GM19395 (cell line): ENCODE results near the gene RIMBP2.
A peak's percentile ranks its signal among the peaks of the same experiment; 100 is the strongest.
"Not testable (repeated sequence)": the region's sequence is repeated elsewhere in the genome, so short reads cannot be mapped to it uniquely, and the experiment has no call there.

Experiments
- ATAC-seq: cut with Tn5 transposase; IDR thresholded peaks from one replicate; pipeline ENCODE4 v1.9.1; 2021; ENCODE audit warnings: mild to moderate bottlenecking, moderate library complexity; ENCODE audit not compliant: unreplicated experiment

The RIMBP2 gene, protein sequence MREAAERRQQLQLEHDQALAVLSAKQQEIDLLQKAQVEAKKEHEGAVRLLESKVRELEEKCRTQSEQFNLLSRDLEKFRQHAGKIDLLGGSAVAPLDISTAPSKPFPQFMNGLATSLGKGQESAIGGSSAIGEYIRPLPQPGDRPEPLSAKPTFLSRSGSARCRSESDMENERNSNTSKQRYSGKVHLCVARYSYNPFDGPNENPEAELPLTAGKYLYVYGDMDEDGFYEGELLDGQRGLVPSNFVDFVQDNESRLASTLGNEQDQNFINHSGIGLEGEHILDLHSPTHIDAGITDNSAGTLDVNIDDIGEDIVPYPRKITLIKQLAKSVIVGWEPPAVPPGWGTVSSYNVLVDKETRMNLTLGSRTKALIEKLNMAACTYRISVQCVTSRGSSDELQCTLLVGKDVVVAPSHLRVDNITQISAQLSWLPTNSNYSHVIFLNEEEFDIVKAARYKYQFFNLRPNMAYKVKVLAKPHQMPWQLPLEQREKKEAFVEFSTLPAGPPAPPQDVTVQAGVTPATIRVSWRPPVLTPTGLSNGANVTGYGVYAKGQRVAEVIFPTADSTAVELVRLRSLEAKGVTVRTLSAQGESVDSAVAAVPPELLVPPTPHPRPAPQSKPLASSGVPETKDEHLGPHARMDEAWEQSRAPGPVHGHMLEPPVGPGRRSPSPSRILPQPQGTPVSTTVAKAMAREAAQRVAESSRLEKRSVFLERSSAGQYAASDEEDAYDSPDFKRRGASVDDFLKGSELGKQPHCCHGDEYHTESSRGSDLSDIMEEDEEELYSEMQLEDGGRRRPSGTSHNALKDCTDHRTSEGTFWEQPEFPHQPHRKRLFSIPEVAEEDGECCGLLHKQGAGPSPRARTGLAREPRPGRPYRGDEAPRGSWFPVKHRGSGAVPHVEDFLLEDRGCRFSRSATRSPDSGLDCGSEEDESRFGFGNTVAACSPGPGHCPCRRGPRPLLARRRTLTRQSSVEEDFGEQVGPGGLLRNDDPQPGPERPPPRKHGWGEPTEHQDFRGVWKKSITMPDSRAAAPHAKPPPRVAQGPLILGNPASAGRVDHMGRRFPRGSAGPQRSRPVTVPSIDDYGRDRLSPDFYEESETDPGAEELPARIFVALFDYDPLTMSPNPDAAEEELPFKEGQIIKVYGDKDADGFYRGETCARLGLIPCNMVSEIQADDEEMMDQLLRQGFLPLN (N-terminal part only)

DNA sequence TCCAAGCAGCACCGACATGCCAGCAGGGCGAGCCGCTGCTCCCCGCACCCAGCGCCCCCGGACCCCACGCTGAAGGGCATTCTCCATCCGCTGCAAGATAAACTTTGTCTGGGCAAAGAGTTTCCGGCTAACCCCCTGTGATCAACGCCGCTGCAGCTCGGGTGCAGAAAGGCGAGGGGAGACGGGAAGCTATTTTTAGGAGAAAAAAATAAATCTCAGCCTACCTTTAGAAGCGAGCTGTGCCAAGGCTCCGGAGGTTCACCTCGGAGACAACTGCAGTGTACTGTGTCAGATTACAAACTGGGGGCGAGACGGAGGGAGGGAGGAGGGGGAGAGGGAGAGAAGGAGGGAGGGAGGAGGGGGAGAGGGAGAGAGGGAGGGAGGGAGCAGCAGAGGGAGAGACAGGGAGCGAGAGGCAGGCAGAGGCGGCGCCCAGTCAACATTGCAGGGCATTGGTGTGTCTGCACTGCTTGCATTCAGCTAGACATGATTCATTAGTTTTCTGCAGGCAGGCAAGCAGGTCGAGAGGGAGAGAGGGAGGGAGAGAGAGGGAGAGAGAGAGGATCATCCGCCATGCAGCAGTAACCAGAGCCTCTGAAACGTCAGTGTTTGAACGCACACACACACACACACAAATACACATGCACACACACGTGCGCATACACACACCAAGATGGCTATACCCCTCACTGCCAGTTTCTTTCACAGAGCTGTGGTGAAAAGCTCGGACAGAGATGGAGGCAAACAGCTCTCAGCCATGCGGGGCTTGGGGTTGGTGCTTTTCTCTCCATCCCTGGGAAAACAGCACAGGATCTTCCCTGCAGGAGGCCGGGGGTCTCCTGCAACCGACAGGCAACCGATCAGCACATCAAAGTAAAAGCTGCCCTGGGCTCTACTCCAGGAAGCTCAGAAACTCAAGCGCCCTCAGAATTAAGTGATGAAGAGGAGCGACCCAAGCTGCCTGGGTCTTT is at the start of gene RIMBP2:
Gene RIMBP2, minus strand, starts transcription at position 302 of the 971 bp plus-strand sequence. CDS start 237,286 bp downstream, outside the sequence.
- ATAC-seq: no peak

DNA sequence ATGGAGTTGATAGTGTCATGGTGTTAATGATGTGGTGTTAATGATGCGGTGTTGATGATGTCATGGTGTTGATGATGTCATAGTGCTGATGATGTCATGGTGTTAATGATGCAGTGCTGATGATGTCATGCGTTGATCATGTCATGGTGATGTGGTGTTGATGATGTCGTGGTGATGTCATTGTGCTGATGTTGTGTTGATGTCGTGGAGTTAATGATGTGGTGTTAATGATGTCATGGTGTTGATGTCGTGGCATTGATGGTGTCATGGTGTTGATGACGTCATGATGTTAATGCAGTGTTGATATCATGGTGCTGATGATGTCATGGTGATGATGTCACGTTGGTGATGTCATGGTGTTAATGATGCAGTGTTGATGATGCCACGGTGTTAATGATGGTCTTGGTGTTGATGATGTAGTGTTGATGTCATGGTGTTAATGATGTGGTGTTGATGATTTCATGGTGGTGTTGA is 49.1 kb upstream of the RIMBP2 start:
- ATAC-seq: no peak

DNA sequence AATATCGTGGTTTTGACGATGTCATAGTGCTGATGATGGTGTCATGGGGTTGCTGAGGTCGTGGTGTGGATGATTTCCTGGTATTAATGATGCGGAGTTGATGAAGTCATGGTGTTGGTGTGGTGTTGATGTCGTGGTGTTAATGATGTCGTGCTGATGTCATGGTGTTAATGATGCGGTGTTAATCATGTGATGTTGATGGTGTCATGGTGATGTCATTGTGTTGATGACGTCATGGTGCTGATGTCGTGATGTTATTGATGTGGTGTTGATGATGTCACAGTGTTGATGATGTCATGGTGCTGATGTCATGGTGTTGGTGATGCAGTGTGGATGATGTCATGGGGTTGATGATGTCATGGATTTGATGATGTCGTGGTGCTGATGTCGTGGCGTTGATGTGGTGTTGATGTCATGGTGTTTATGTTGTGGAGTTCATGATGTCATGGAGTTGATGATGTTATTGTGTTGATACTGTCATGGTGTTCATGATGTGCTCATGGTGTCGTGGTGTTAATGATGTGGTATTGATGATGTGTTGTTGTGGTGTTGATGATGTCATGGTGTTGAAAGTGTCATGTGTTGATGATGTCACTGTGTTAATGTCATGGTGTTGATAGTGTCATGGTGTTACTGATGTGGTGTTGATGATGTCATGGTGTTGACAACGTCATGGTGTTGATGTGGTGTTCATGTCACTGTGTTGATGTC is 48.5 kb upstream of the RIMBP2 start:
- ATAC-seq: no peak

DNA sequence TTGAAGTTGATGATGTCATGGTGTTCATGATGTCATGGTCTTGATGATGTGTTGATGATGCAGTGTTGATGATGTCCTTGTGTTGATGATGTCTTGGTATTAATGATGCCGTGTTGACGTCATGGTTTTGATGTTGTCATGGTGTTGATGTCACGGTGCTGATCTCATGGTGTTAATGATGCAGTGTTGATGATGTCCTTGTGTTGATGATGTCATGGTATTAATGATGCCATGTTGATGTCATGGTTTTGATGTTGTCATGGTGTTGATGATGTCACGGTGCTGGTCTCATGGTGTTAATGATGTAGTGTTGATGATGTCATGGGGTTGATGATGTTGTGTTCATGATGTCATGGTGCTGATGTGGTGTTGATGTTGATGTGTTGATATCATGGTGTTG is 48.0 kb upstream of the RIMBP2 start:
- ATAC-seq: no peak

DNA sequence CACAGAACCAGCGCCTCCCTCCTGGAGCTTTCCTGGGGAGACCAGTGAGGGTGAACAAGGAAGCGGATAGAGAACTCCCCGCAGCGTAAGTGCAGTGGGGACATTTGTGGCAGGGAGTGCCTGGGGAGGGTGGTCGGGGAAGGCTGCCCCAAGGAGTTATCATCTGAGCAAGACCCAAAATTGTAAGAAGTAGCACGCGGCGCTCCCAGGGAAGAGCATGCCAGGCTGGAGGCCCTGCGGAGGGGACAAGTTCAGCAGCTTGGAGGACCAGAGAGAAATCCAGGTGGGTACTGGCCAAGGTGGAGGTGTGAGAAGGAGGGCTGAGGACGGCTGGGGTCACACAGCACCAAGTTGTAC is 46.2 kb upstream of the RIMBP2 start:
- no peak for ATAC-seq

DNA sequence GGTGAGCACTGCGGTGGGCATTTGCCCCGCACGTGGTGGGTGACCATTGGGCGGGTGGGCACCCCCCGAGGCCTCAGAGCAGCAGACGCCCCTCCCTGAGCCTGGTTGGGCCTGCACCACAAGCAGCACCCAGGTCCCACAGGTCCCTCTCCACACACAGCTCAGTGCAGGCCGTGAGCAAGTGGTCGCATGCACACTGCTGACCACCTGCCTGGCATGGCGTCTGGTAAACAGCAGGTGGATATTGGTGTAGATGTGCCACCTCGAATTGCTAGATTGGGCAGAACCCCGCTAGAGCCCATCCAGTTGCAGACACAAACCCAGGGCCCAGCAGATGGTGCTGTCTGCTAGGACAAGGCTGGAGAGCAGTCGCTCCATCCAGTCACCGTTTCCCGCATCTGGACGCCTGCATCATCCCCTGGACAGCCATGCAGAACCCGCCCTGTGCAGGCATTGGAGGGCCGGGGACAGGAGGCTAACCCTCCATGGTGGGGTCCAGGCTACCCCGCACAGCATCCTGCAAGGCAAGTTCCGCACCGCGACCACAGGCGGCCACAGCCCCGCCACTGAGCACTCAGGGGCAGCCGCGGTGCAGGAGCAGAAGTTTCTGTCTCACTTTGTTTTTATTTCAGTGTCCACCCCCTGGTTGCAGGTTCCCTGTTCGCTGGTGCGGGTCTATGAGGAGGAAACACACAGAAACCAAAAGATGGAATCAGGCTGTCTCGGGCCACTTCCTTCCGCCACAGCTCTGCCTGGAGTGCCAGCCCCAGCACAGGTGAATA is 45.6 kb upstream of the RIMBP2 start:
- ATAC-seq: peak; percentile 52

DNA sequence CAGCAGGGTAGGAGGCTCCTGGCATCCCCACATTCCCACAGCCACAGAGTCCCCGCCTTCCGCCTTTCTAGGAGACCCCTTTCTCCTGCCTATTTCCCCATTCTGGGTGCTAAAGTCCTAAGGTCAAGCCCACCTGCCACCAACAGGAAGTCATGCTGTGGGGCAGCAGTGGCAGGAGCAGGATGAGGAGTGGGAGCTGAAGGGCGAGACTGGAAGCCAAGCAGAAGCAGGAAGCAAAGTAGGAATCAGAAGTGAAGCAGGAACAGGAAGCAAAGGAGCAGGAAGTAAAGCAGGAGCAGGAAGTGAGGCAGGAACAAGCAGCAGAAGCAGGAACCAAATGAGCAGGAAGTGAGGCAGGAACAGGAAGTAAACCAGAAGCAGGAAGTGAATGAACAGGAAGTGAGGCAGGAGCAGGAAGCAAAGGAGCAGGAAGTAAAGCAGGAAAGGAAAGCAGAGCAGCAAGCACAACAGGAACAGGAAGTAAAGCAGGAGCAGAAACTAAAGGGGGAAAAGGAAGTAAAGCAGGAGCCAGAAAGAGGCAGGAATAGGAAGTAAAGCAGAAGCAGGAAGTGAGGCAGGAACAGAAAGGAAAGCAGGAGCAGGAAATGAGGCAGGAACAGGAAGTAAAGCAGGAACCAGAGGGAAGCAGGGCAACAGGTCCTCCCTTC is 38.3 kb upstream of the RIMBP2 start:
- ATAC-seq: no peak

DNA sequence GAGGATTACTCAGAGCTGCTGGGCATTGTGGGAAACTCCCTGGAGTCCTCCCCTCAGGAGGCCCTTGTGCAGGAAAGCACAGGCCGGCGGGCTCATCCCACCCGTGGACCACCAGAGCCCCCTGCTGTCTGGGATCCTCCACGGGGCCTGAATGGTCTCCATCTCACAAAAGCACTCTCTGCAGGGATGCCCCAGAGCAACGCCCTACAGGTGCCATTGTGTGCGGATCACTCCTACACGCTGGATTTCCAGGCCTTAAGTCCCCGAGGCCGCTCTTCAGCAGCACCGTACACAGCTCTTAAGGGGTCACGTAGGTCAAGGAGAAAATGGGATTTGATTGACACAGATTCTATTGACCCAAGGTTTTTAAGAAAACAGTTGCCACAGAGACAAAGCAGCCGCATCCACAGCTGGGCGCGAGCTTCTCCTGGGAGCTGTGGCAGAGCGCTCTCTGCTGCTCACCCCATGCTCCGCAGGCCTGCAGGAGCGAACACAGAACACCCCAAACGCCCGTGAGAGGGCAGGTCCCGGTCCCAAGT is 36.7 kb upstream of the RIMBP2 start:
- ATAC-seq: no peak

DNA sequence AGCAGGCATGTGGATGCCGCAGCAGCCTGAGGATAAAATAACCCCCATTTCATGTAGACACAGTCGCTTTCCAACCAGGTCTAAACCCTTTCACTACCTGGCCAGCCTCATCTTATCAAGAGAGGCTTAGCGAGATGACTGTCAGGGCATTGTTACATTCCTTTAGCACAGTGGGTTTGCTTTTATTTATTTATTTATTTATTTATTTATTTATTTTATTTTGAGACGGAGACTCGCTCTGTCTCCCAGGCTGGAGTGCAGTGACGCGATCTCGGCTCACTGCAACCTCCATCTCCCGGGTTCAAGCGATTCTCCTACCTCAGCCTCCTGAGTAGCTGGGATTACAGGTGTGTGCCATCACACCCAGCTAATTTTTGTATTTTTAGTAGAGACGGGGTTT is 35.9 kb upstream of the RIMBP2 start:
- not testable (repeated sequence) for ATAC-seq

DNA sequence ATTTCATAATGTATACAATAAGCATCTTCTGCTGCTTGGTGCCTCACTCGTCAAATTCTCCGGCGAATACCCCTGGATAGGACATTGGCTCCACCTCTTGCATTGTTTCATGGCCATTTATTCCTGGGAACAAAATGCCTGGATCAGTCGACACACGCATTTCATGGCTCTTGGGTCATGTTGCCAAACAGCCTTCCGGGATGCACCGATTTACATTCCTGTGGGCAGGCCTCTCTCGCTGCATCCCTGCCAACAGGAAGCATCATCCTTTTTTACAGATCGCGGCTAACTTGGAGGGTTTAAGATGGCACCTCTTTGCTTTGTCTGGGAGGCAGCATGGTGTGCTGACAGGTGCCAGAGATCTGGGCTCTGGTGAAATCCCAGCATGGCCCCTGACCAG is 32.7 kb upstream of the RIMBP2 start:
- ATAC-seq: no peak

DNA sequence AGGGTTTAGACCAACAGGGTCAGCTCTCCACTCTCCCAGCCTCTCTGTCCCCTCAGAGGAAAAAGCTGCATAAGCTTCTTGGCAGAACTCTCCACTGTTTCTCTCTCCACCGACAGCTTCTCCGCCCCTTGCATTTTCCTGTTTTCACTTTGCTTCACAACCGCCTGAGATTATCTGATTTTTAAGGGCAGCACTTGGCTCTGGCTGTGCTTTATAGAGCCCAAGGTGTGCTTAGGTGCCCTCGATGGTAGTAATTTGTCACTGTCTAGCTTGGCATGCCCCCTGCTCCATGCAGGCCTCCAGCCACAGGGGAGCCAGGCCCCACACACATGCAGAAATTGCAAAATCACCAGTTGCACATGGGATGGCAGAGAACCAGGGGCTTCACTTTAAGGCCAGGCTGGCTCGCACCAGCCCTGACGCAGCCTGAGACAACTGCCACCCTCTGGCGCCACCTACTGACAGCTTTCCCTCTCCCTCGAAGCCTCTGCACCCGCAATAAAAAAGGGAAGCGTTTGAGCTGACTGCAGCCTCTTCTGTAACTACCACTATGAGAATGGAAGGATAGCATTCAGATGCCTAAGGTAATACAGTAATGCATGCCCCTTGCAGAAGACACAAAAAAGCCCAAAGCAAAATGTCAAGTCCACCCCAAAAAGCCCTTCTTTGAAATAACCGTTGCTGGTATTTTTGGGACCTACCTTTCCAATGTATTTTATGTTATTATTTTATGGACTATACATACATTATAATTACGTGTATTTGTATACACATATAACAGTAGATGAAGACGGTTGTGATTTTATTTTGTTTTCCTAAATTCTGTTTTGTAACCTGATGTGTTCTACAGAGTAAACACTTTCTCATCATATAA is 32.0 kb upstream of the RIMBP2 start:
- peak; percentile 93 for ATAC-seq

DNA sequence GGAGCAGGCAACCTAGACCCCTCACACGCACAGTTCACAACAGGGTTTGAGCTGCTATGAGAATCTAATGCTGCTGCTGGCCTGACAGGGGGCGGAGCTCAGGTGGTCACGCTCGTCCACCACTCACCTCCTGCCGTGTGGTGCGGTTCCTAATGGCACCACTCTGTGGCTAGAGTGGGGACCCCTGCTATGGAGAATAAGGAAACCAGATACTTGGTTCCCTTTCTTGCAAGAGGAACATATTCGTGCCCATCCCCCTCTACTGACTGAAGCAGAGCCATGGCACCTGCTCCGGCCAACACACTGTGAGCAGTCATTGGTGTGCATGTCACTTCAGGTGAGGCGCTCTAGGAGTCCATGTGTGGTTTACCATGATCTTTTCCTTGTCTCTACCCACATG is 30.4 kb upstream of the RIMBP2 start:
- ATAC-seq: no peak

DNA sequence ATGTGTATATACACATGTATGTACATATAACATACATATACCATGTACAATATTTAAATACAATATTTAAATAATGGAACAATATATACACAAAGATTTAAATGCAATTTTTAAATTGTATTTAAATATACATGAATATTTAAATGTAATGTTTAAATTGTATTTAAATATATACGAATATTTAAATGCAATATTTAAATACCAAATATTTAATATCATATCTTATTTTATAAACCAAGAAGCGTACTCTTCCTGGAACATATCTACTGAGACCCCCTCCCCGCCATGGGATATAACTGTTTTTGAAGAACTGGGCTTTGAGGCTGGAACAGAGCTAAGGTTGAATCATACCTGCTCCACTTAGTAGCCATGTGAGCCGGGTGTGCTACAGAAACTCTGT is 29.8 kb upstream of the RIMBP2 start:
- no peak for ATAC-seq

DNA sequence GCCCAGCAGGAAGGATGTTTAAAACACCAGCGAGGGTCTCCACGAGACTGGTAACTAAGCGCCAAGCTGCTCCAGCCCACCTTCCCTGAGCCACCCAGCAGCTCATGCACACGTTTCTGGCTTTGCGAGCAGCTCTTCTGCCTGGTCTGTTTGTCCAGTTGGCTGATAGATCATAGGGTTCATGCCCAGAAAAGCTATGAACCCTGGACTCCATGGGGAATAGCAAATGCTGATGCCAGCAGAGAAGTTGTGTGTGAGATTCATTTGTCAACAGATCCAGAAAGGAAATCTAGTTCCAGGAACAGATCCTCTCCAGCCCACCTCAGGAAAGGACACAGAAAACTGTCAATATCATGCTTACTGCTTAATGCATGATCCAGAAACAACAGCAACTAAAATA is 28.2 kb upstream of the RIMBP2 start:
- no peak for ATAC-seq

DNA sequence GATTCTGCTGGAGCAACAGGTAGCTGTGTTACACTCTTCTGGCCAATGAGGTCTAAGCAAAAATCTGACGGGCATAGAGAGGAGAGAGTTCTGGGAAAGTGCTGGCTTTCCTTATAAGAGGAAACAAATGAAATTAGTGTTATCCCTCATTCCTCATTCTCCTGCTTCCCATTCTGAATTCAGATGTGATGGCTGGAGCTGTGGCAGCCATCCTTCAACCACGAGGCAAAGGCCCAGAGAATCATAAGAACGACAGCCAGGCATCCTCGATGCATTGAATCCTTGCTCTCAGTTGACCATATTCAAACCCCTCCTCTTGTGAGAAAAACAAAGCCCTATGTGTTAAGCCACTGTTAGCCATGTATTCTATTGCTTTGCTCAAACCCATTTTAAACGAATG is 27.5 kb upstream of the RIMBP2 start:
- no peak for ATAC-seq

DNA sequence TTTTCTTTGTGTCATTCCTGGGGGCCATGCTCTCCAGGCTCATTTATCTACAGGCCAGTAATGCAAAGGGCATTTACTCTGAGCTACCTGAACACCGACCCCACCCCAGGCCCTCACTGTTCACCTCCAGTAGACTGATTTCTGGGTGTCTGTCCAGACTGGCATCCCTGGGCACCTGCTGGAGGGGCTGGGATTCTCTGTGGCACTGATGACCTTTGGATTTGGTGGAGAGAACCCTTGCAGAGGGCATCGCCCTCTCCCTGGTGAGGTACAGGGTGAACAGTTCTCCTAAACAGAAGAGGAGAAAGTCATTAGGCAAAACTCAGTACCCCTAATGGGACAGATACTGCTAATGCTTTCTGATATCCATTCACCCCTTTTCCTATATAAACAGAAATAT is 27.1 kb upstream of the RIMBP2 start:
- no peak for ATAC-seq

DNA sequence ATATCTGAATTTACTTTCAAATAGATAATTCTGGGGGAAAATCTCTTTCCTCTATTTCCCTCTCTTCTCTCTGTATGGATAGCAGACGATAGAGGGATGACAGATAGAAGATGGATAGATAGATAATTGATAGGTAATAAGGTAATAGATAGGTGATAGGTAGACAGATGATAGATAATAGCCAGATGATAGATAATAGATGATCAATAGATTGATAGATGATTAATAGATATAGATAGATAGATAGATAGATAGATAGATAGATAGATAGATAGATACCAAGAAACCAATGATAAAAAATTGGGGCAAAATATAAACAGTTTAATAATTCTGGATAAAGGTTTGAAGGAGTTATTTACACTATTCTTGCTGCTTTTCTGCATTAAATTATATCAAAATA is 26.6 kb upstream of the RIMBP2 start:
- ATAC-seq: no peak
